Measurements from ENCODE around the gene CREB3L2.
A peak's percentile ranks its signal among the peaks of the same experiment; 100 is the strongest.

Gene CREB3L2

GRCh38 chr7:137957887-137958286 is 44.0 kb downstream of the CREB3L2 start:
- no peaks in the 10 kb centered on the region for H3K9me3 ChIP-seq
- peaks cover 20% of the 10 kb centered on the region for H3K4me1 ChIP-seq
- no peaks in the 10 kb centered on the region for H3K27me3 ChIP-seq
- no peak overlapping the region for H3K4me3 ChIP-seq (ENCODE audit: low read depth, low read length)
- DNase-seq = peak; percentile 35
- no peaks in the 10 kb centered on the region; the same call in 1 of the 2 replicates for H3K36me3 ChIP-seq
- no peak for TF ChIP-seq CTCF (IDR thresholded peaks at IDR 0.05; ENCODE audit: low read depth, low read length)

- Histone ChIP-seq H3K27me3 (no peaks in the 10 kb centered on the region), H3K4me3 (ENCODE audit: low read depth, low read length) (no peak overlapping the region), H3K36me3 (no peaks in the 10 kb centered on the region; the same call in 1 of the 2 replicates), H3K9me3 (no peaks in the 10 kb centered on the region), H3K4me1 (peaks cover 20% of the 10 kb centered on the region)
- no peak for DNase-seq
- no peak for TF ChIP-seq CTCF (IDR thresholded peaks at IDR 0.05; ENCODE audit: low read depth, low read length)
Measured at GRCh38 chr7:137956591-137956990, 45.3 kb downstream of the CREB3L2 start.

- DNase-seq = no peak
- Histone ChIP-seq H3K27me3 (no peaks in the 10 kb centered on the region), H3K9me3 (no peaks in the 10 kb centered on the region), H3K4me1 (peaks cover 20% of the 10 kb centered on the region), H3K4me3 (ENCODE audit: low read depth, low read length) (no peak overlapping the region), H3K36me3 (no peaks in the 10 kb centered on the region; the same call in 1 of the 2 replicates)
- TF ChIP-seq CTCF (IDR thresholded peaks at IDR 0.05; ENCODE audit: low read depth, low read length) = no peak
Measured at GRCh38 chr7:137956183-137956582, 45.7 kb downstream of the CREB3L2 start.

GRCh38 chr7:137954614-137955013 is 47.3 kb downstream of the CREB3L2 start:
- no peak for DNase-seq
- H3K4me3 ChIP-seq (ENCODE audit: low read depth, low read length) = no peak overlapping the region
- H3K9me3 ChIP-seq = no peaks in the 10 kb centered on the region
- H3K4me1 ChIP-seq = peaks cover 20% of the 10 kb centered on the region
- H3K36me3 ChIP-seq = no peaks in the 10 kb centered on the region; the same call in 1 of the 2 replicates
- H3K27me3 ChIP-seq = no peaks in the 10 kb centered on the region
- no peak for TF ChIP-seq CTCF (IDR thresholded peaks at IDR 0.05; ENCODE audit: low read depth, low read length)

- no peaks in the 10 kb centered on the region; the same call in 1 of the 2 replicates for H3K36me3 ChIP-seq
- no peaks in the 10 kb centered on the region for H3K27me3 ChIP-seq
- H3K9me3 ChIP-seq = no peaks in the 10 kb centered on the region
- no peak for TF ChIP-seq CTCF (IDR thresholded peaks at IDR 0.05; ENCODE audit: low read depth, low read length)
- DNase-seq = no peak
- H3K4me3 ChIP-seq (ENCODE audit: low read depth, low read length) = no peak overlapping the region
- peaks cover 20% of the 10 kb centered on the region for H3K4me1 ChIP-seq
Measured at GRCh38 chr7:137953665-137954470, 48.0 kb downstream of the CREB3L2 start.

- Histone ChIP-seq H3K36me3 (no peaks in the 10 kb centered on the region; the same call in 1 of the 2 replicates), H3K9me3 (no peaks in the 10 kb centered on the region), H3K4me1 (peaks cover 19% of the 10 kb centered on the region), H3K27me3 (no peaks in the 10 kb centered on the region), H3K4me3 (ENCODE audit: low read depth, low read length) (no peak overlapping the region)
- DNase-seq = no peak
- TF ChIP-seq CTCF (IDR thresholded peaks at IDR 0.05; ENCODE audit: low read depth, low read length) = no peak
Measured at GRCh38 chr7:137953043-137953664, 48.7 kb downstream of the CREB3L2 start.
